Stomach (tissue), 4 donors: Measurements from ENCODE around the gene TPP1.

ENCODE experiments used
- CTCF ChIP-seq, 7 experiments: fragments of 450-650 bp in 4 of 7; fragments of 200-600 bp in 3 of 7; sonication (generic) in 3 of 7; IDR thresholded peaks; one replicate each; pipeline ENCODE4 v1.5.1; 2016 to 2019; ENCODE audit warnings: antibody characterized with exemption in 7 of 7, control low read depth in 2 of 7, mild to moderate bottlenecking in 1 of 7
- EP300 ChIP-seq: sonication (generic); formaldehyde crosslinking; IDR thresholded peaks from one replicate; pipeline ENCODE4 v1.6.1; 2017; ENCODE audit warnings: antibody characterized with exemption
- POLR2A ChIP-seq, 4 donors: fragments of 450-650 bp; IDR thresholded peaks; one replicate each; pipeline ENCODE4 v1.6.1; 2016; ENCODE audit warnings: antibody characterized with exemption in 4 of 4, control low read depth in 2 of 4, mild to moderate bottlenecking in 1 of 4, moderate library complexity in 1 of 4
- POLR2AphosphoS5 ChIP-seq, 3 donors: sonication (generic); formaldehyde crosslinking; IDR thresholded peaks; one replicate each; pipeline ENCODE4 v1.6.1; 2016; ENCODE audit warnings: antibody characterized with exemption in 3 of 3

- TF ChIP-seq POLR2AphosphoS5 (IDR thresholded peaks at IDR 0.05) (no peak), EP300 (no peak), CTCF (IDR thresholded peaks at IDR 0.05) (no peak), POLR2A (IDR thresholded peaks at IDR 0.05) (no peak)
These were observed 8.6 kb upstream of the TPP1 start for GRCh38 chr11:6627762-6628241.
